Liver (tissue), 3 donors: ENCODE results near the gene NAA38.

ENCODE experiments used
- GABPA ChIP-seq, 2 donors: IDR thresholded peaks in 1 of 2; conservative IDR thresholded peaks in 1 of 2; 2 replicates each; pipeline ENCODE4 v1.6.1; 2016; ENCODE audit warnings: antibody characterized with exemption in 2 of 2, mild to moderate bottlenecking in 1 of 2, moderate library complexity in 1 of 2
- NR2F2 ChIP-seq: IDR thresholded peaks from 2 replicates; pipeline ENCODE4 v1.6.1; 2016; ENCODE audit warnings: antibody characterized with exemption
- SP1 ChIP-seq: IDR thresholded peaks from 2 replicates; pipeline ENCODE4 v1.6.1; 2018; ENCODE audit warnings: antibody characterized with exemption, mild to moderate bottlenecking
- TAF1 ChIP-seq: conservative IDR thresholded peaks from 2 replicates; pipeline ENCODE4 v1.6.1; 2016; ENCODE audit warnings: antibody characterized with exemption, mild to moderate bottlenecking
- YY1 ChIP-seq: IDR thresholded peaks from 2 replicates; pipeline ENCODE4 v1.6.1; 2016; ENCODE audit warnings: antibody characterized with exemption, mild to moderate bottlenecking
- TF ChIP-seq, protein P1 (sequence below): fragments of 150-350 bp; IDR thresholded peaks from 2 replicates; pipeline ENCODE4 v1.5.1; 2017; ENCODE audit warnings: improper control_type of control experiment, low read depth, low read length; ENCODE audit not compliant: missing input control
- TF ChIP-seq, protein P2 (sequence below): IDR thresholded peaks from 2 replicates; pipeline ENCODE4 v1.6.1; 2016; ENCODE audit warnings: antibody characterized with exemption
- TF ChIP-seq, protein P3 (sequence below): IDR thresholded peaks from 2 replicates; pipeline ENCODE4 v1.6.1; 2016; ENCODE audit warnings: antibody characterized with exemption, mild to moderate bottlenecking
- donor health status: healthy.
- donor health status: healthy.

DNA sequence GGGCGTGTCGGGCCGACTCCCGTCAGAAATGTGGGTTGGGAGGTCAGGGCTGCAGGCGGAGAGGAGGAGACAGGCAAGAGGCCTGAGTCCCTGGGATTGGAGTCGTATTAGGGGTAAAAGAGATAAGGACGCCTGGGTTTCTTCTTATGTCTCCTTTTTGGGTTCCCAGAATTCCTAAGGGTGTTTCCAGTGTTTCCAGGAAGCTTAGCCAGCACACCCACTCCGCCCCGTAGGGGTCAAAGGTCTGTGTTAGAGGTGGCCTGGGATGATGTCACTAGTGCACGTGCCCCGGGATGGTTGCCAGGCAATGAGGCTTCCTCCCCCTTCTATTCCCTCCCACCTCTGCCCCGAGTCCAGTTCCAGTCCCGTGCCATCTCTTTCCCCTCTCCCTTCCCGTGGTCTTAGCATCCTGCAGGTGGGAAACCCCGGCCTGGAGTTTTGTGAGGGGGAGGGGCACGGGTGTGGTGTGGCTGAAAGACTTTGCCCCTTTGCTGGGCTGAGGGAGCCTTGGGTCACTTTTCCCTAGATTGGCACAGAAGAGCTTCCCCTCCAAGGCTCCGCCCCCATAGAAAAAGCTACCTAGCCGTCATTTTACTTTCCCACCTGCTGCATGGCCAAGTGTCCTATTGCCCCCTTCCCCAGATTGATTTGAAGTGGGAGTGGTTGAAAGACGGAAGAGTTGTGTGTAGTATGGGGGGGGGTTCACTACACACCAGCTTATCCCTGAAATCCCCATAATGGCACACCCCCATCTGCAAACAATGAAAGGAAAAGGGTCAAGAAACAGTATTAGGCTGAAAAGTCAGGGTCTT lies 20.6 kb downstream of the NAA38 start:
- TF ChIP-seq, protein P1, sequence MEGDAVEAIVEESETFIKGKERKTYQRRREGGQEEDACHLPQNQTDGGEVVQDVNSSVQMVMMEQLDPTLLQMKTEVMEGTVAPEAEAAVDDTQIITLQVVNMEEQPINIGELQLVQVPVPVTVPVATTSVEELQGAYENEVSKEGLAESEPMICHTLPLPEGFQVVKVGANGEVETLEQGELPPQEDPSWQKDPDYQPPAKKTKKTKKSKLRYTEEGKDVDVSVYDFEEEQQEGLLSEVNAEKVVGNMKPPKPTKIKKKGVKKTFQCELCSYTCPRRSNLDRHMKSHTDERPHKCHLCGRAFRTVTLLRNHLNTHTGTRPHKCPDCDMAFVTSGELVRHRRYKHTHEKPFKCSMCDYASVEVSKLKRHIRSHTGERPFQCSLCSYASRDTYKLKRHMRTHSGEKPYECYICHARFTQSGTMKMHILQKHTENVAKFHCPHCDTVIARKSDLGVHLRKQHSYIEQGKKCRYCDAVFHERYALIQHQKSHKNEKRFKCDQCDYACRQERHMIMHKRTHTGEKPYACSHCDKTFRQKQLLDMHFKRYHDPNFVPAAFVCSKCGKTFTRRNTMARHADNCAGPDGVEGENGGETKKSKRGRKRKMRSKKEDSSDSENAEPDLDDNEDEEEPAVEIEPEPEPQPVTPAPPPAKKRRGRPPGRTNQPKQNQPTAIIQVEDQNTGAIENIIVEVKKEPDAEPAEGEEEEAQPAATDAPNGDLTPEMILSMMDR: no peak
- TF ChIP-seq, protein P2, sequence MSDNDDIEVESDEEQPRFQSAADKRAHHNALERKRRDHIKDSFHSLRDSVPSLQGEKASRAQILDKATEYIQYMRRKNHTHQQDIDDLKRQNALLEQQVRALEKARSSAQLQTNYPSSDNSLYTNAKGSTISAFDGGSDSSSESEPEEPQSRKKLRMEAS: peak; percentile 99
- TF ChIP-seq, protein P3, sequence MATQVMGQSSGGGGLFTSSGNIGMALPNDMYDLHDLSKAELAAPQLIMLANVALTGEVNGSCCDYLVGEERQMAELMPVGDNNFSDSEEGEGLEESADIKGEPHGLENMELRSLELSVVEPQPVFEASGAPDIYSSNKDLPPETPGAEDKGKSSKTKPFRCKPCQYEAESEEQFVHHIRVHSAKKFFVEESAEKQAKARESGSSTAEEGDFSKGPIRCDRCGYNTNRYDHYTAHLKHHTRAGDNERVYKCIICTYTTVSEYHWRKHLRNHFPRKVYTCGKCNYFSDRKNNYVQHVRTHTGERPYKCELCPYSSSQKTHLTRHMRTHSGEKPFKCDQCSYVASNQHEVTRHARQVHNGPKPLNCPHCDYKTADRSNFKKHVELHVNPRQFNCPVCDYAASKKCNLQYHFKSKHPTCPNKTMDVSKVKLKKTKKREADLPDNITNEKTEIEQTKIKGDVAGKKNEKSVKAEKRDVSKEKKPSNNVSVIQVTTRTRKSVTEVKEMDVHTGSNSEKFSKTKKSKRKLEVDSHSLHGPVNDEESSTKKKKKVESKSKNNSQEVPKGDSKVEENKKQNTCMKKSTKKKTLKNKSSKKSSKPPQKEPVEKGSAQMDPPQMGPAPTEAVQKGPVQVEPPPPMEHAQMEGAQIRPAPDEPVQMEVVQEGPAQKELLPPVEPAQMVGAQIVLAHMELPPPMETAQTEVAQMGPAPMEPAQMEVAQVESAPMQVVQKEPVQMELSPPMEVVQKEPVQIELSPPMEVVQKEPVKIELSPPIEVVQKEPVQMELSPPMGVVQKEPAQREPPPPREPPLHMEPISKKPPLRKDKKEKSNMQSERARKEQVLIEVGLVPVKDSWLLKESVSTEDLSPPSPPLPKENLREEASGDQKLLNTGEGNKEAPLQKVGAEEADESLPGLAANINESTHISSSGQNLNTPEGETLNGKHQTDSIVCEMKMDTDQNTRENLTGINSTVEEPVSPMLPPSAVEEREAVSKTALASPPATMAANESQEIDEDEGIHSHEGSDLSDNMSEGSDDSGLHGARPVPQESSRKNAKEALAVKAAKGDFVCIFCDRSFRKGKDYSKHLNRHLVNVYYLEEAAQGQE: peak; percentile 89
- TF ChIP-seq GABPA (IDR thresholded peaks at IDR 0.05 in 1 of 2, conservative IDR thresholded peaks at IDR 0.05 in 1 of 2) (peak; percentile 26 to 80), TAF1 (peak; percentile 29), YY1 (peak; percentile 83), NR2F2 (peak; percentile 100), SP1 (peak; percentile 98)
